Neural crest cell (in vitro differentiated cells): ENCODE measurements around the gene FAF1. TPM values are rescaled to one million over a fixed set of nuclear protein-coding genes. Genes with fewer than 3 reads are reported as not detected.
"Not testable (repeated sequence)": the region's sequence is repeated elsewhere in the genome, so short reads cannot be mapped to it uniquely, and the experiment has no call there.

Experiments used
- DNase-seq: peaks from one replicate; pipeline ENCODE4 v3.0.0; 2021; ENCODE audit warnings: low read depth, mixed read lengths, low spot score
- H3K27ac Mint-ChIP-seq: one replicate; pipeline ENCODE4 v1.8.0; 2021; ENCODE audit warnings: mild to moderate bottlenecking, mixed read lengths; ENCODE audit not compliant: unreplicated experiment
- H3K27me3 Mint-ChIP-seq: 2 replicates; pipeline ENCODE4 v1.8.0; 2021; ENCODE audit warnings: low read depth, mild to moderate bottlenecking, mixed read lengths
- H3K36me3 Mint-ChIP-seq: 2 replicates; pipeline ENCODE4 v1.8.0; 2021; ENCODE audit warnings: low read depth, mild to moderate bottlenecking, mixed read lengths
- H3K4me1 Mint-ChIP-seq: 2 replicates; pipeline ENCODE4 v1.8.0; 2021; ENCODE audit warnings: mixed read lengths
- H3K4me3 Mint-ChIP-seq: one replicate; pipeline ENCODE4 v1.8.0; 2021; ENCODE audit warnings: mild to moderate bottlenecking, mixed read lengths
- H3K9me3 Mint-ChIP-seq: 2 replicates; pipeline ENCODE4 v1.8.0; 2021; ENCODE audit warnings: mixed read lengths
- total RNA-seq: library from RNA; stranded (reverse); gene quantifications from 2 replicates; pipeline ENCODE4 v1.2.1, GENCODE V29; 2021
- TF ChIP-seq, protein P1 (sequence below): fragments of 200-600 bp; sonication (generic); conservative IDR thresholded peaks from 2 replicates; pipeline ENCODE4 v1.5.0; 2021; ENCODE audit warnings: antibody characterized with exemption, mild to moderate bottlenecking

The FAF1 gene
- total RNA-seq, 1 donor from 2014 or later = 73.0 TPM

DNA sequence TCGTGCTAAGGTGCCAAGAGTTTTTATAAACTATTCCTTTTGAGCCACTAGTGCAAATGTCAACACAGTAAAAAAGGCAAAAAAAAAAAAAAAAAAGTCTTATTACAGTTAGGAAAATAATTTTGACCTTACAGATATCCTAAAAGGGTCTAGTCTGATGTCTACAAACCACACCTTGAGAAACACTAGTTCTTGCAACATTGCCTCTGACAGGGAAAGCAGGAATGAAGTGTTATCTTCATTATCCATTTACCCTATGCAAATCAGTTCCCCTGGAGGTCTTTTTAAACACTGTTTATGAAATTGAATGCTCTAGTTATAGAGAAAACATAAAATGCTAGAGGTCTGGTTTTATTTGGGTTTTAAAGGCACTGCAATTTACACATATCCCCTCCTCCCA is 421.6 kb downstream of the FAF1 start:
- Mint-ChIP-seq H3K36me3 (no peaks in the 10 kb centered on the region), H3K9me3 (no peaks in the 10 kb centered on the region)

DNA sequence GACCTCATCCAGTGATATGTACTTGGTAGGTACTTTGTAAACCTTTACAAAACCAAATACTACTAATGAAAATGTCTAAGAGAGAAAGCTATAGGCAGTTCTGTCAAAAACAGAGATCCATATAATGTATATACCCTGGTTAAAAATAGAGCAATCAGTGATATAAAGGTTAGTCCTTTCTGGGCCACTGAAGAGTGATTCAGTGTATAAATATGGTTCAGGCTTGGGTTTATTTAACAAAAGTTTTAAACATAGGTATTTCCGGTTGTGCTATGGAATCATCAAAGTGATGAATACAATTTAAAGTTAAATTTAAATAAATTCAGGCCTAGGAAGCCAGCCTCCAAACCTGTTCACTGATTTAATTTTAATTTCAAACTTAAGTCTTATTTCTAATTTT is 428.5 kb downstream of the FAF1 start:
- H3K27ac Mint-ChIP-seq = no peak overlapping the region
- H3K27me3 Mint-ChIP-seq = no peaks in the 10 kb centered on the region

More for the DNA sequence above, 421.6 kb downstream of the FAF1 start:
- DNase-seq = no peak
- TF ChIP-seq, protein P1, sequence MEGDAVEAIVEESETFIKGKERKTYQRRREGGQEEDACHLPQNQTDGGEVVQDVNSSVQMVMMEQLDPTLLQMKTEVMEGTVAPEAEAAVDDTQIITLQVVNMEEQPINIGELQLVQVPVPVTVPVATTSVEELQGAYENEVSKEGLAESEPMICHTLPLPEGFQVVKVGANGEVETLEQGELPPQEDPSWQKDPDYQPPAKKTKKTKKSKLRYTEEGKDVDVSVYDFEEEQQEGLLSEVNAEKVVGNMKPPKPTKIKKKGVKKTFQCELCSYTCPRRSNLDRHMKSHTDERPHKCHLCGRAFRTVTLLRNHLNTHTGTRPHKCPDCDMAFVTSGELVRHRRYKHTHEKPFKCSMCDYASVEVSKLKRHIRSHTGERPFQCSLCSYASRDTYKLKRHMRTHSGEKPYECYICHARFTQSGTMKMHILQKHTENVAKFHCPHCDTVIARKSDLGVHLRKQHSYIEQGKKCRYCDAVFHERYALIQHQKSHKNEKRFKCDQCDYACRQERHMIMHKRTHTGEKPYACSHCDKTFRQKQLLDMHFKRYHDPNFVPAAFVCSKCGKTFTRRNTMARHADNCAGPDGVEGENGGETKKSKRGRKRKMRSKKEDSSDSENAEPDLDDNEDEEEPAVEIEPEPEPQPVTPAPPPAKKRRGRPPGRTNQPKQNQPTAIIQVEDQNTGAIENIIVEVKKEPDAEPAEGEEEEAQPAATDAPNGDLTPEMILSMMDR = no peak
- no peaks in the 10 kb centered on the region for H3K27me3 Mint-ChIP-seq
- H3K27ac Mint-ChIP-seq = no peak overlapping the region
- H3K4me3 Mint-ChIP-seq = no peak overlapping the region
- H3K4me1 Mint-ChIP-seq = no peaks in the 10 kb centered on the region

DNA sequence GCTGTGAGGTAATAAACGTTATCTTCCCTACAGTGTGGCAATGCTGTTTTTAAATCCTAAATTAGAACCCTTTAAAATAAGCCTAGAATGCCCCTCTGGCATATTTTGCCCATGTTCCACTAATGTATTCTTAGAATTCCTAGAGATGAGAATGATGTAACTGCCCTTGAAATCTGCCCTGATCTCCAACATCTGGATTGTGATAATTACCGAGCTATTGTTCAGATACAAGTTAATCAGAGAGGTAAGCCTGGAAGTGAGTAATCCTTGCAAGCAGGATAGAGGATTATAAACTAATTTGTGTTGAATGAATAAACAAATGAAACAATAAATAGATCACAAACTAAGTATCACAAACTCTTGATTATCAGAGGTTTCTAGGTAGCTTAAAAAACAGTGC is 429.0 kb downstream of the FAF1 start:
- H3K9me3 Mint-ChIP-seq = no peaks in the 10 kb centered on the region
- TF ChIP-seq, protein P1 = no peak
- no peak overlapping the region for H3K4me3 Mint-ChIP-seq
- no peaks in the 10 kb centered on the region for H3K27me3 Mint-ChIP-seq
- no peaks in the 10 kb centered on the region for H3K4me1 Mint-ChIP-seq
- no peak overlapping the region for H3K27ac Mint-ChIP-seq
- no peak for DNase-seq
- H3K36me3 Mint-ChIP-seq = peaks cover 2% of the 10 kb centered on the region

More for the DNA sequence above, 428.5 kb downstream of the FAF1 start:
- DNase-seq = no peak
- no peaks in the 10 kb centered on the region for H3K9me3 Mint-ChIP-seq
- H3K4me3 Mint-ChIP-seq = no peak overlapping the region
- peaks cover 2% of the 10 kb centered on the region for H3K36me3 Mint-ChIP-seq
- no peaks in the 10 kb centered on the region for H3K4me1 Mint-ChIP-seq
- TF ChIP-seq, protein P1 = no peak

DNA sequence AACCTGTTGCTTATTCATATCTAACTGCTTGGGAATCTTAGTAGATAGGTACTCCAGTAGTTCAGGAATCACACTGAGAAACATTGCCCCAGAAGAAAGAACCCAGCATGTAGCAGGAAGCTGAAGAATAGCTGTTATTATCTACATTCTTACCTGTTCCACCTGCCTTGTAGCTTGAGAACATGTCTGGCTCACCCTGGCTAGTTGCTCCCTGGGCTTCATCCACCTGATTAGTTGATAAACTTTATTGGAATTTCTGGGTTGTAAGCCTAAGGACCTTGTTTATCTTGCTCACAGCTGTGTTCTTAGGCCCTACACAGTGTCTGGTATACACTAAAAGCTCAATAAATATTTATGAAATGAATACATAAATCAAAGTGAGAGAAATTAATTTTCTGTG is 430.6 kb downstream of the FAF1 start:
- DNase-seq = no peak
- TF ChIP-seq, protein P1 = no peak
- no peak overlapping the region for H3K27ac Mint-ChIP-seq
- H3K4me3 Mint-ChIP-seq = no peak overlapping the region
- H3K4me1 Mint-ChIP-seq = no peaks in the 10 kb centered on the region
- peaks cover 8% of the 10 kb centered on the region for H3K36me3 Mint-ChIP-seq
- no peaks in the 10 kb centered on the region for H3K27me3 Mint-ChIP-seq
- H3K9me3 Mint-ChIP-seq = peaks cover under 1% of the 10 kb centered on the region

DNA sequence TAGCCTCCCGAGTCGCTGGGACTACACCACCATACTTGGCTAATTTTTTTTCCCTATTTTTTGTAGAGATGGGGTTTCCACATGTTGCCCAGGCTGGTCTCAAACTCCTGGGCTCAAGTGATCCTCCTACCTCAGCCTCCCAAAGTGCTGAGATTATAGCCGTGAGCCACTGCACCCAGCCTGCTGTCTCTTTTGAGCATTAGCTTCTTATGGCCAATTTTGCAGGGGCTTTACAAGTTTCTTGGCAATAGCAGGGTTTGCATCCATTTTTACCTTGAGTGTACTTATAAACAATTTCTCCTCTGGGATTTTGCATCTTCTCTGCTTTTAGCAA is 432.1 kb downstream of the FAF1 start:
- H3K36me3 Mint-ChIP-seq = peaks cover 15% of the 10 kb centered on the region
- not testable (repeated sequence) for H3K4me3 Mint-ChIP-seq

DNA sequence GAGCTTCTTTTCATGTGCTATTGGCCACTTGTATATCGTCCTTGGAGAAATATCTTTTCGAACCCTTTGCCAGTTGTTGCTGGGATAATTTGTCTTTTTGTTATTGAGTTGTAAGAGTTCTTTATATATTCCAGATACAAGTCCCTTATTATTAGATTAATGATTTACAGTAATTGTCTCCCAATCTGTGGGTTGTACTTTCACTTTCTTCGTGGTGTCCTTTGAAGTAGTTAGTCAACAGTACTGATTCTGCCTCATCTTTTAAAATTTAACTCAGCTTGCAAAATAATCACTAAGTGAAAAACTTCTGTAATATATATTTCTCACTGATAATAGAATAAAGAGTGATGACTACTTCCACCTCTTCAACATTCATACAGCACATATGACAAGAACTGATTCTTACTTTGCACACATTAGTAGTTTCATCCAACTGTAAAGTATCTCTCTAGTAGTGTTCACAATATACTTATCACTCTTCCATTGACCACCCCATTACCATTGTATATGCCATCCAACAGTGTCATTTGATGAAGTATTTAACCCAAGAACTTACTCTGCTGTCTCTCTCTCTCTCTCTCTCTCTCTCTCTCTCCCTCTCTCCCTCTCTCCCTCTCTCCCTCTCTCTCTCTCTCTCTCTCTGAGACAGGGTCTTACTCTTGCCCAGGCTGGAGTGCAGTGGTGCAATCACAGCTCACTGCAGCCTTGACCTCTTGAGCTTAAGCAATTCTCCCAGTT is 432.6 kb downstream of the FAF1 start:
- peaks cover 15% of the 10 kb centered on the region for H3K36me3 Mint-ChIP-seq
- TF ChIP-seq, protein P1 = no peak
- no peaks in the 10 kb centered on the region for H3K4me1 Mint-ChIP-seq
- H3K4me3 Mint-ChIP-seq = no peak overlapping the region
- no peak for DNase-seq
- H3K27me3 Mint-ChIP-seq = no peaks in the 10 kb centered on the region
- H3K27ac Mint-ChIP-seq = no peak overlapping the region
- H3K9me3 Mint-ChIP-seq = peaks cover 6% of the 10 kb centered on the region

More for the DNA sequence above, 432.1 kb downstream of the FAF1 start:
- not testable (repeated sequence) for H3K4me1 Mint-ChIP-seq, H3K9me3 Mint-ChIP-seq, H3K27me3 Mint-ChIP-seq, H3K27ac Mint-ChIP-seq, DNase-seq
